Mesenchymal stem cell (in vitro differentiated cells and primary cell): ENCODE data around the gene TRAPPC4.
A peak's percentile ranks its signal among the peaks of the same experiment; 100 is the strongest.
"Not testable (repeated sequence)": the region's sequence is repeated elsewhere in the genome, so short reads cannot be mapped to it uniquely, and the experiment has no call there.

Experiments used
- DNase-seq: peaks from one replicate; pipeline ENCODE4 v3.0.0-alpha.2; 2013
- H2AFZ ChIP-seq: one replicate; pipeline ENCODE4 v1.6.1; 2013; ENCODE audit warnings: low read depth, mild to moderate bottlenecking, control low read depth, inconsistent platforms, low read length, moderate library complexity
- H2AK5ac ChIP-seq: 2 replicates; pipeline ENCODE4 v1.6.1; 2013; ENCODE audit warnings: low read length, moderate library complexity, mild to moderate bottlenecking, inconsistent platforms; ENCODE audit not compliant: severe bottlenecking
- H2BK120ac ChIP-seq: one replicate; pipeline ENCODE4 v1.6.1; 2013; ENCODE audit warnings: low read depth, mild to moderate bottlenecking, inconsistent platforms, low read length, moderate library complexity
- H2BK12ac ChIP-seq, 2 experiments: one replicate each; pipeline ENCODE4 v1.6.1; 2013; ENCODE audit warnings: inconsistent platforms in 2 of 2, low read length in 2 of 2, mild to moderate bottlenecking in 2 of 2, moderate library complexity in 2 of 2, control low read depth in 1 of 2
- H2BK15ac ChIP-seq: one replicate; pipeline ENCODE4 v1.6.1; 2013; ENCODE audit warnings: mild to moderate bottlenecking, low read depth, inconsistent platforms; ENCODE audit not compliant: poor library complexity, severe bottlenecking
- H2BK5ac ChIP-seq: 2 replicates; pipeline ENCODE4 v1.6.1; 2013; ENCODE audit warnings: low read depth, mild to moderate bottlenecking, low read length, control low read depth, inconsistent platforms; ENCODE audit not compliant: poor library complexity, severe bottlenecking
- H3K14ac ChIP-seq, 2 experiments: one replicate each; pipeline ENCODE4 v1.6.1; 2013; ENCODE audit warnings: inconsistent platforms in 2 of 2, low read length in 2 of 2, control low read depth in 1 of 2, mild to moderate bottlenecking in 1 of 2, moderate library complexity in 1 of 2
- H3K18ac ChIP-seq, 2 experiments: one replicate each; pipeline ENCODE4 v1.6.1; 2013; ENCODE audit warnings: inconsistent platforms in 2 of 2, low read length in 2 of 2, control low read depth in 1 of 2, low read depth in 1 of 2, mild to moderate bottlenecking in 1 of 2
- H3K23ac ChIP-seq, 2 experiments: one replicate each; pipeline ENCODE4 v1.6.1; 2013; ENCODE audit warnings: inconsistent platforms in 2 of 2, low read length in 2 of 2, mild to moderate bottlenecking in 2 of 2, moderate library complexity in 2 of 2, control low read depth in 1 of 2
- H3K27ac ChIP-seq: 2 replicates; pipeline ENCODE4 v1.5.1; 2013; ENCODE audit warnings: mild to moderate bottlenecking, moderate library complexity, low read length, control low read depth, inconsistent platforms; ENCODE audit not compliant: poor library complexity, severe bottlenecking
- H3K27me3 ChIP-seq, 2 experiments: 2 replicates each; pipeline versions ENCODE4 v1.6.1 to v1.7.0; 2013; ENCODE audit warnings: low read length in 2 of 2, mild to moderate bottlenecking in 2 of 2, moderate library complexity in 2 of 2, control low read depth in 1 of 2, inconsistent platforms in 1 of 2; ENCODE audit not compliant: control insufficient read depth in 1 of 2, insufficient read depth in 1 of 2
- H3K36me3 ChIP-seq, 2 experiments: 2 replicates each; pipeline versions ENCODE4 v1.6.1 to v1.7.0; 2013; ENCODE audit warnings: low read length in 2 of 2, control low read depth in 1 of 2, inconsistent platforms in 1 of 2, low read depth in 1 of 2, mild to moderate bottlenecking in 1 of 2; ENCODE audit not compliant: insufficient read depth in 2 of 2, control insufficient read depth in 1 of 2
- H3K4ac ChIP-seq, 2 experiments: one replicate each; pipeline ENCODE4 v1.6.1; 2013; ENCODE audit warnings: inconsistent platforms in 2 of 2, low read length in 2 of 2, mild to moderate bottlenecking in 2 of 2, moderate library complexity in 2 of 2, control low read depth in 1 of 2, low read depth in 1 of 2
- H3K4me1 ChIP-seq: 2 replicates; pipeline ENCODE4 v1.6.1; 2013; ENCODE audit warnings: low read depth, low read length, control low read depth; ENCODE audit not compliant: control insufficient read depth, insufficient read depth
- H3K4me2 ChIP-seq: 2 replicates; pipeline ENCODE4 v1.6.1; 2013; ENCODE audit warnings: low read length, mild to moderate bottlenecking, inconsistent platforms; ENCODE audit not compliant: poor library complexity, severe bottlenecking
- H3K4me3 ChIP-seq, 2 experiments: 2 replicates each; pipeline versions ENCODE4 v1.5.1 to v1.7.0; 2013; ENCODE audit warnings: low read length in 2 of 2, mild to moderate bottlenecking in 2 of 2, control low read depth in 1 of 2, low read depth in 1 of 2; ENCODE audit not compliant: insufficient read depth in 1 of 2
- H3K79me1 ChIP-seq: replicated peaks from 2 replicates; pipeline ENCODE4 v1.6.1; 2013; ENCODE audit warnings: mild to moderate bottlenecking, control low read depth, low read length, inconsistent platforms; ENCODE audit not compliant: poor library complexity, severe bottlenecking
- H3K9ac ChIP-seq: 2 replicates; pipeline ENCODE4 v1.7.0; 2013; ENCODE audit warnings: mild to moderate bottlenecking, low read length, moderate library complexity
- H3K9me3 ChIP-seq: 2 replicates; pipeline ENCODE4 v1.7.0; 2013; ENCODE audit warnings: mild to moderate bottlenecking, low read length; ENCODE audit not compliant: control insufficient read depth
- H4K8ac ChIP-seq: one replicate; pipeline ENCODE4 v1.6.1; 2013; ENCODE audit warnings: inconsistent platforms, mild to moderate bottlenecking, low read length, moderate library complexity
- H4K91ac ChIP-seq: one replicate; pipeline ENCODE4 v1.6.1; 2013; ENCODE audit warnings: mild to moderate bottlenecking, low read length, inconsistent platforms
- WGBS: methylation state at CpG from one replicate; pipeline ENCODE4 v1.1.7; 2013; ENCODE audit warnings: mixed read lengths; 5-methylcytosine and 5-hydroxymethylcytosine counted together

TRAPPC4 gene

DNA sequence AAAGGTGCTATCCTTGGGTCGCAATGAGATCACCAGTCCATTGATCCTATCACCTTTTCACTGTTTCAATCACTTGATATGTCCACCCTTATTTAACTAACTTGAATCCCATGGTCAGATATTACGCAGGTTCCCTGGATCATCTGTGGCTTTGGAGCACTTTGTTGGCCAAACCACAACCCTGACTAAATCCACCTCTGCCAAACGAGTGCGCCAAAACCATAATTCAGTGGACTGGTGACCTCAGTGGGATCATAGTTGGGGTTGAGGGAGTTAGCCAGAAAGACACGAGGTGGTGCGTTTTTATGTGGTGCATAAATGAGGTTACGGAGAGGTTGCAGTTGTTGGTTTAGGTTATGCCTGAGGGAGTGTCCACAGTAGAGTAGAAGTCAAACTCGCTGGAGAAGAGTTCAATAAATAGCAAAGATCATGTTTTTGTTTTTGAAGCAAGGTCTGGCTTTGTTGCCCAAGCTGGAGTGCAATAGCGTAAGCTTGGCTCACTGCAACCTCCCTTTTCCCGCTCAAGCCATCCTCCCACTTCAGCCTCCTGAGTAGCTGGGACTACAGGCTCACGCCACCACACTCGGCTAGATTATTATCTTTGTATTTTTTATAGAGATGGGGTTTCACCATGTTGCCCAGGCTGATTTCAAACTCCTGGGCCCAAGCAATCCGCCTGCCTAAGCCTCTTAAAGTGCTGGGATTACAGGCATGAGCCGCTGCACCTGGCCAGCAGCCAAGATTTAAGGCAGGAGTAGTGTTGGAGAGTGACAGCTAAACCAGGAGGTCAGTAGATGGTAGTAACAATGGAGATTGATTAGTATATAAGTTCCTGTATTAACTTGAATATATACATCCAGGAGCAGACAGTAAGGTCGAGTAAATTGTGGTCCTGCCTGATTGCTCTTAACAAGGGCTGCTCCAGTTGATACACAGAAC is 42.5 kb upstream of the TRAPPC4 start:
- Histone ChIP-seq H3K9me3 (no peaks in the 10 kb centered on the region), H3K14ac (no peak overlapping the region), H2AFZ (no peak overlapping the region), H3K36me3 (no peaks in the 10 kb centered on the region), H3K9ac (no peak overlapping the region), H3K4ac (no peak overlapping the region), H3K23ac (no peak overlapping the region), H2AK5ac (no peak overlapping the region), H4K8ac (no peak overlapping the region), H2BK15ac (no peak overlapping the region), H3K27me3 (peaks cover 24 to 71% of the 10 kb centered on the region in 2 experiments), H3K79me1 (no peaks in the 10 kb centered on the region), H2BK5ac (no peak overlapping the region), H3K4me3 (no peak overlapping the region), H4K91ac (no peak overlapping the region), H2BK12ac (no peak overlapping the region), H3K18ac (no peak overlapping the region), H2BK120ac (no peak overlapping the region), H3K27ac (no peak overlapping the region), H3K4me1 (peaks cover 6% of the 10 kb centered on the region), H3K4me2 (no peak overlapping the region)
- 89% methylated on average over 13 of the region's 15 CpGs for WGBS
- DNase-seq = no peak

DNA sequence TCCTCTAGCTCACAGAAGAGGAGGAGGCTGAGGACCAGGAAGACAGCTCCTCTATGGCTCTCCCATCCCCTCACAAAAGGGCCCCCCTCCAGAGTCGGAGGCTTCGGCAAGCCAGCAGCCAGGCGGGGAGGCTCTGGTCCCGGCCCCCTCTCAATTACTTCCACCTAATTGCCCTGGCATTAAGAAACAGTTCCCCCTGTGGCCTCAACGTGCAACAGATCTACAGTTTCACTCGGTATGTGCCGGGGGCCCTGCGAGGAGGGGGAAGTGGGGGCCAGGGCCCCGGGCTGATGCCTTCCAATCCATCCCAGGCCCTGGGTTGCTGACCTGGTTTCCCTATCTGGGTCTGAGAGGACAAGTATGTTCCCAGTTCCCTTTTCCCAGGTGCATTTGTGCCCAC is 39.1 kb upstream of the TRAPPC4 start:
- Histone ChIP-seq H3K9me3 (no peaks in the 10 kb centered on the region), H2BK15ac (no peak overlapping the region), H3K79me1 (no peaks in the 10 kb centered on the region), H3K23ac (no peak overlapping the region), H3K4ac (no peak overlapping the region), H3K27me3 (peaks cover 17 to 62% of the 10 kb centered on the region in 2 experiments), H3K27ac (no peak overlapping the region), H3K4me3 (no peak overlapping the region), H2AFZ (no peak overlapping the region), H3K18ac (no peak overlapping the region), H3K9ac (no peak overlapping the region), H2AK5ac (no peak overlapping the region), H4K8ac (no peak overlapping the region), H2BK120ac (no peak overlapping the region), H2BK5ac (no peak overlapping the region), H2BK12ac (no peak overlapping the region), H4K91ac (no peak overlapping the region), H3K14ac (no peak overlapping the region), H3K4me2 (no peak overlapping the region), H3K4me1 (peaks cover 6% of the 10 kb centered on the region), H3K36me3 (no peaks in the 10 kb centered on the region)
- DNase-seq = no peak
- WGBS = 70% methylated on average over 9 of the region's 9 CpGs

DNA sequence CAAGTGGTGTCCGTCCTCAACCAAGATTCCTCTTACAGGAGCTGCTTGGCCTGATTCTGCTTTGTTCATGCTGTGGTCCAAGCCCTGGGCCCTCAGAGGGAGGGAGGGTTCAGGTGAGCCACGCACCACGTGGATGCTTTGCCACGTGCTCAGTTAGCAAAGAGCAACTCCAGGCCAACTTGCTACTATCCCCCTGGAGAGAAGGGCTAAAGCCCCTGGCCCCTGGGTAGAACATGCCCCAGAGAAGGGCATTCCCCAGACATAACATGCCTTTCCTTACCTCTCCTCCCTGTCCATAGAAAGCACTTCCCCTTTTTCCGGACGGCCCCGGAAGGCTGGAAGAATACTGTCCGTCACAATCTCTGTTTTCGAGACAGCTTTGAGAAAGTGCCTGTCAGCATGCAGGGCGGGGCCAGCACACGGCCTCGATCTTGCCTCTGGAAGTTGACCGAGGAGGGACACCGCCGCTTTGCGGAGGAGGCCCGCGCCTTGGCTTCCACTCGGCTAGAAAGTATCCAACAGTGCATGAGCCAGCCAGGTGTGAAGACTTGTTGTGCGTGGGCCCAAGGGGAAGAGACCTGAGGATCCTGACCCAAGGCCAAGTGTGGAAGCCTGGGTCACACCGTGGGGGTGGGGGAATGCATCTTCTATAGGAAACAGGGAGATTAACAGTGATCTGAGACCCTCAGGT is 38.2 kb upstream of the TRAPPC4 start:
- H3K4me1 ChIP-seq = peaks cover 6% of the 10 kb centered on the region
- no peaks in the 10 kb centered on the region for H3K79me1 ChIP-seq
- no peak overlapping the region for H3K18ac ChIP-seq
- no peak overlapping the region for H2AK5ac ChIP-seq
- H4K91ac ChIP-seq = no peak overlapping the region
- no peak overlapping the region for H3K4me2 ChIP-seq
- H2AFZ ChIP-seq = peak overlapping the region; percentile 39
- H3K4me3 ChIP-seq = peak overlapping the region in 1 of 2 experiments; percentile 50
- H3K9me3 ChIP-seq = no peaks in the 10 kb centered on the region
- H3K14ac ChIP-seq = no peak overlapping the region
- no peak overlapping the region for H2BK12ac ChIP-seq
- 48% methylated on average over 21 of the region's 21 CpGs for WGBS
- no peak overlapping the region for H3K4ac ChIP-seq
- no peak overlapping the region for H4K8ac ChIP-seq
- H3K27me3 ChIP-seq = peaks cover 8 to 59% of the 10 kb centered on the region in 2 experiments
- H3K27ac ChIP-seq = no peak overlapping the region
- peak overlapping the region; percentile 44 for H3K9ac ChIP-seq
- H2BK5ac ChIP-seq = no peak overlapping the region
- no peak overlapping the region for H3K23ac ChIP-seq
- DNase-seq = no peak
- H3K36me3 ChIP-seq = no peaks in the 10 kb centered on the region
- no peak overlapping the region for H2BK120ac ChIP-seq
- H2BK15ac ChIP-seq = no peak overlapping the region

DNA sequence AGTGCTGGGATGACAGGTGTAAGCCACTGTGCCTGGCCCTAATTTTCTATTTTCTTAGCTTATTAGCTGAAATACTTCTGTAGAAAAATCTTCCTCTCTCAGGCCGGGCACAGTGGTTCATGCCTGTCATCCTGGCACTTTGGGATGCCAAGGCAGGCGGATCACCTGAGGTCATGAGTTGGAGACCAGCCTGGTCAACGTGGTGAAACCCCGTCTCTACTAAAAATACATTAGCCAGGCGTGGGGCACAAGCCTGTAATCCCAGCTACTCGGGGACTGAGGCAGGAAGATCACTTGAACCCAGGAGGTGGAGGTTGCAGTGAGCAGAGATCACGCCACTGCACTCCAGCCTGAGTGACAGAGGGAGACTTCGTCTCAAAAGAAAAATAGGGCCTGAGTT is 34.2 kb upstream of the TRAPPC4 start:
- not testable (repeated sequence) for H3K4me1 ChIP-seq, H4K91ac ChIP-seq, H3K4me2 ChIP-seq, H2BK5ac ChIP-seq, H4K8ac ChIP-seq, DNase-seq, H2BK15ac ChIP-seq, H3K27ac ChIP-seq, H2AFZ ChIP-seq, H3K14ac ChIP-seq, H3K36me3 ChIP-seq, H2BK120ac ChIP-seq, H3K23ac ChIP-seq, H3K4me3 ChIP-seq, H3K18ac ChIP-seq, H2BK12ac ChIP-seq, H3K9ac ChIP-seq, H2AK5ac ChIP-seq, H3K4ac ChIP-seq, H3K79me1 ChIP-seq, H3K9me3 ChIP-seq
- peaks cover 3 to 28% of the 10 kb centered on the region in 2 experiments for H3K27me3 ChIP-seq
- 89% methylated on average over 8 of the region's 8 CpGs for WGBS
